CD1c-positive myeloid dendritic cell (primary cell): ENCODE data around the gene INPP5D.
"Not testable (repeated sequence)": the region's sequence is repeated elsewhere in the genome, so short reads cannot be mapped to it uniquely, and the experiment has no call there.

ENCODE experiments used
- DNase-seq: peaks from one replicate; pipeline ENCODE4 v3.0.0-alpha.2; 2016; ENCODE audit errors: extremely low spot score

INPP5D gene

GRCh38 chr2:233053928-233054784 lies 6.0 kb upstream of the INPP5D start:
- DNase-seq = peak; percentile 70

DNA sequence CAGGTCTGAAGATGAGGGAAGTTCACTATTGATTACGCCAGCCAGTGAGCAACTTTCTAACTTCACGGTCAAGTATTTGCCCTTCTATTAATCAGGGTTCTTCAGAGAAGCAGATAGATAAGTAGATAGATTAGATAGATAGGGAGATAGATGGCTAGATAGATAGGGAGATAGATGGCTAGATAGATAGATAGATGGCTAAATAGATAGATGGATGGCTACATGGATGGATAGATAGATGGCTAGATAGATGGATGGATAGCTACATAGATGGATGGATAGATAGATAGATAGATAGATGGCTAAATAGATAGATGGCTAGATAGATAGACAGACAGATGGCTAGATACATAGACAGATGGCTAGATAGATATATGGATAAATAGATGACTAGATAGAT lies 4.8 kb upstream of the INPP5D start:
- no peak for DNase-seq

GRCh38 chr2:233056961-233057605 lies 3.1 kb upstream of the INPP5D start:
- no peak for DNase-seq

GRCh38 chr2:233058717-233059546 lies 1.2 kb upstream of the INPP5D start:
- no peak for DNase-seq

DNA sequence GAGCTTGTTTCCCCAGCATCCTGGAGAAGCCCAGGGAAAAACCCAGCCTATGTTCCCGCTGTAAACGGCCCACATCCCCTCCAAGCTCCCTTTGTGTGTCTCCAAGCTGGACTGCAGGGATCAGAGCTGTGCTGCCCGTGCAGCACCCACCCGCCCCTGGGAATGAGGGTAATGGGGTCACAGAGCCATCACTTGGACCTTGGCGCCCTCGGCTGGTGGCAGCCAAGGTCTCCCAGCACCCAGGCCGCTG lies 670 bp upstream of the INPP5D start:
- DNase-seq = no peak

- no peak for DNase-seq
Observed at GRCh38 chr2:233060501-233060979, 398 bp downstream of the INPP5D start.

GRCh38 chr2:233060980-233061590 lies 943 bp downstream of the INPP5D start:
- peak; percentile 85 for DNase-seq

GRCh38 chr2:233061591-233062450 lies 1.7 kb downstream of the INPP5D start:
- peak; percentile 54 for DNase-seq

- no peak for DNase-seq
Observed at GRCh38 chr2:233062451-233062850, 2.3 kb downstream of the INPP5D start.

DNA sequence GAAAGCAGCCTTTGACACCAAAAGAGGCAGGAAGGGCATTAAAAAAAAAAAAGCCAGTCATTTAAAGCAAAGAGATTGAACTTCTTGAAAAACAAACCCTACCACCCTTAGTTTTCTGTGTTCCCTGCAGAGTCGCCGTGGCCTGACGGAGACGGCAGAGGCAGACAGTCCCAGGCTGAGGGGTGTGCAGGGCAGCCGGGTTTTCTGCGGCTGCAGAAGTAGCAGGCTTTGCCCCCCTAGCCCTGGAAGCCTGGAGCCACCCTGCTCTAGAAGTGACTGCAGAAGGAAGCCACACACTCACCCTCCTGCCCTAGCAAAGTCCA lies 2.8 kb downstream of the INPP5D start:
- DNase-seq = no peak

GRCh38 chr2:233063269-233063975 lies 3.3 kb downstream of the INPP5D start:
- peak; percentile 76 for DNase-seq

GRCh38 chr2:233063976-233064411 lies 3.9 kb downstream of the INPP5D start:
- DNase-seq = no peak

DNA sequence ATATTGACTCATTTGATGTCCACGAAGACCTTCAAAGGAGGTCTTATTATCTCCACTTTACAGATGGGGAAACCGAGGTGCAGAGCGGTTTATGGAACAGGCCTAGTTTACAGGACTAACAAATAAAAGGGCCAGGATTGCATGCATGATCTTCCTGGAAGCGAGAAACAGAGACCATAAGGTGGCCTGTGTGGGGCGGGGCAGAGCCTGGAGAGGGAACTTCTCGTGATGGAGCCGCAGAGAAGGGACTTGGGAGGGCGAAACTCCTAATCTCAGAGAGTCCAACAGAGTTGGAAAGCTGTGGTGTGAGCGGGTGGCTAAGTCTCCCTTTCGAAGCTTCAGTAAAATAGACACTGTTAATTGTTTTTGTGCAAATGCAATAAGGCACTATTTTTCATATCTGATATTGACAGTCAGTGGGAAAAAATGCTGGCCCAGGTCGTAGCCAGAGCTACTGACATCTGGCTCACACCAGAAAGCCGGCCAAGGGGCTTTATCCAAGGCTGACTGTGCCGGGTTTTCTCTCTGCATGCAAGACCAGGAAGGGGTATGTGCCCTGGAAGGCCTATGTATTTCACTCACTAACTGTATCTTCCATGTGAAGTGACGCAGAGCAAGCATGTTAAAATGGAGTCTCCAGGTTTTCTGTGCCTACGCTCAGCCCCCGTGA lies 4.5 kb downstream of the INPP5D start:
- DNase-seq = no peak

GRCh38 chr2:233065200-233065589 lies 5.1 kb downstream of the INPP5D start:
- not testable (repeated sequence) for DNase-seq

- no peak for DNase-seq
Observed at GRCh38 chr2:233065954-233066470, 5.9 kb downstream of the INPP5D start.

GRCh38 chr2:233068762-233069418 lies 8.7 kb downstream of the INPP5D start:
- no peak for DNase-seq

DNA sequence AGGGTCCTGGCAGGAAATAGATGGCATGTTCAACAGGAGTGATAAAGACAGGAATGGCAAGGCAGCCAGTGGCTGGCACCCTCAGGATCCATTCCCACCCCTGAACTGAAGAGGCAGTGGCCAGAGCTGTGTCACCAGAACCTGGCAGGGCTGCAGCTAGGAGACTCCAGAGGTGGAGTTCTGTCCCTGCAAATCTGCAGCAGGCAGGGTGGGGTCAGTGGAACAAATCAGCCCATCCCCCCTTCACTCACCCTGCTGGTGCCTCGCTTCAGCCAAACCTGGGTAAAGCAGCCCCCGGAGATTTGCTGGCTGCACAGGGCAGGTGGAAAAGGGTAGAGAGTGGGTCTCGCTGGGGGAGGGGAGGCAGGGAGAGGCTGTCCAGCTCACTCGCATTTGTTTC lies 12.7 kb downstream of the INPP5D start:
- no peak for DNase-seq

DNA sequence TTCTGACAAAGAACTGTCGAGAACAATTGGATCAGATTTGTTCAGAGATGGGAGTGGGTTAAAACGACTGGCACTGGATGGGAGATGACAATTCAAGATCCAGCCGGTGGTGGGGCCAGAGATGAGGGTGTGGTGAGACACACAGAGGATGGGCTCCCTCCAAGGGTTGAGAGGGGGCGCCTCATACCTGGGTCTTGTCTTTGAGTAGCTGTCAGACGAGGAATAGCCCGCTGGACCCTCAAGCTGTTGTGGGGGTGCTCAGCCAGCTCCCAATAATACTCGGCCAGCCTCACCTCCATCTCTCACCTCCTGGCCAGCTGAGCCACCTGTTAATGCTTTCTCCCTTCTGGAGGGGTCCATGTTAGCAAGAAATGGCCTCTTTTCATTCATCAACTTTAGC lies 14.0 kb downstream of the INPP5D start:
- DNase-seq = no peak
